ENCODE data around the gene ZNF536. TPM values are rescaled to one million over a fixed set of nuclear protein-coding genes. Genes with fewer than 3 reads are reported as not detected.

Gene ZNF536
- total and polyA plus RNA-seq, 2 of the 13 experiments (the other 11 are each of a cell fraction or from before 2014, with no cell fraction given): not detected

GRCh38 chr19:30328096-30328495 is 44.1 kb upstream of the ZNF536 start:
- Histone ChIP-seq H3K4me1 (ENCODE audit: insufficient read depth, low read length) (no peaks in the 10 kb centered on the region), H3K36me3 (replicated peaks in 1 of 2; ENCODE audit: control insufficient read depth in 1 of 2, insufficient read depth in 2 of 2, low read length in 2 of 2) (no peaks in the 10 kb centered on the region), H2AFZ (ENCODE audit: low read length) (no peak overlapping the region), H3K27ac (ENCODE audit: extremely low read length, insufficient read depth, low read length) (no peak overlapping the region), H3K79me2 (ENCODE audit: insufficient read depth, low read length) (no peaks in the 10 kb centered on the region), H3K9me3 (ENCODE audit: low read length) (no peaks in the 10 kb centered on the region), H4K20me1 (ENCODE audit: insufficient read depth, low read length) (no peaks in the 10 kb centered on the region), H3K27me3 (ENCODE audit: control insufficient read depth in 1 of 2, insufficient read depth in 2 of 2, low read length in 2 of 2) (peaks cover 0 to 14% of the 10 kb centered on the region in 2 experiments; a peak in 2 of 5 replicates), H3K4me3 (replicated peaks in 1 of 3; ENCODE audit: insufficient read depth in 1 of 3, low read depth in 2 of 3, low read length in 3 of 3) (no peak overlapping the region), H3K9ac (ENCODE audit: insufficient read depth, low read depth, low read length) (no peak overlapping the region), H3K4me2 (ENCODE audit: low read depth, low read length) (no peak overlapping the region)
- POLR2A ChIA-PET: no interaction called here
- DNase-seq (ENCODE audit: low spot score) (no peak), FAIRE-seq (no peak), ATAC-seq (no peak)
- CTCF ChIA-PET (ENCODE audit: low intra/inter-chr PET ratio, low total read pairs): no interaction called here
- in situ Hi-C loops (cut with HindIII; ENCODE audit: extremely low pct_ligation_motif_present, low pct_unique_long_range_greater_than_20kb): no loop called here
- 33% methylated on average over 3 of the region's 3 CpGs for WGBS (ENCODE audit: low lambda C conversion rate)
- intact Hi-C loops (cut with micrococcal nuclease; ENCODE audit: unreplicated experiment): no loop called here
- no TSS peak for BruUV-seq (replicated peaks)
- TF ChIP-seq ELF4 (CRISPR knock-in tag; IDR thresholded peaks at IDR 0.05; ENCODE audit: borderline replicate concordance) (no peak), ZEB1 (IDR thresholded peaks at IDR 0.05; ENCODE audit: insufficient replicate concordance, low read depth) (no peak), DMTF1 (CRISPR knock-in tag; IDR thresholded peaks at IDR 0.05) (no peak), EHMT2 (IDR thresholded peaks at IDR 0.05; ENCODE audit: borderline replicate concordance, low read depth, low read length) (no peak), ZNF558 (CRISPR knock-in tag; IDR thresholded peaks at IDR 0.05; ENCODE audit: borderline replicate concordance) (no peak), ZNF367 (CRISPR knock-in tag; IDR thresholded peaks at IDR 0.05; ENCODE audit: borderline replicate concordance) (no peak), ZNF841 (CRISPR knock-in tag; IDR thresholded peaks at IDR 0.05; ENCODE audit: borderline replicate concordance) (no peak)
